NCI-H2171 treated with DMSO at 0.1 percent for 48 hours (cell line): ENCODE data around the gene MGAT5.
A peak's percentile ranks its signal among the peaks of the same experiment; 100 is the strongest.

Experiments
- DNase-seq: peaks from one replicate; lab custom pipeline; 2025; lab: John Stamatoyannopoulos, UW

Gene MGAT5

DNA sequence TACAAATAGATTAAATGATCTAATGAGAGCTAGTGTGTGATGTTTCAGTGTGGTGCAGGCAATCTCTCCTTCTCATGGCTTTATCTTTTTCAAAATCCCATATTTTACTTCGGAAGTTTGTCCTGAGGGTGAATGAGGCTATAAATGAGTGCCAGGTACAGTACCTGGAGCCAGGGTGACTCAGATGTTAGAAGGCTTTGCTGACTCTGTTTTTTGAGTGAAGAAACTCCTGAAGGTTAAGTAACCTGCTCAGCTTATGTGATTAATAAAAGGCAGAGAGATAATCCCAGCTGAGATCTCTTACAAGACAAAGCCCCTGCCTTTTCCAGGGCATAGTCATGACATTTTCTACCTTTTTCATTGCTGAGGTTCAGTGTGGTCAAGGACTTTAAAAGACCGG lies 52.6 kb downstream of the MGAT5 start:
- no peak for DNase-seq

DNA sequence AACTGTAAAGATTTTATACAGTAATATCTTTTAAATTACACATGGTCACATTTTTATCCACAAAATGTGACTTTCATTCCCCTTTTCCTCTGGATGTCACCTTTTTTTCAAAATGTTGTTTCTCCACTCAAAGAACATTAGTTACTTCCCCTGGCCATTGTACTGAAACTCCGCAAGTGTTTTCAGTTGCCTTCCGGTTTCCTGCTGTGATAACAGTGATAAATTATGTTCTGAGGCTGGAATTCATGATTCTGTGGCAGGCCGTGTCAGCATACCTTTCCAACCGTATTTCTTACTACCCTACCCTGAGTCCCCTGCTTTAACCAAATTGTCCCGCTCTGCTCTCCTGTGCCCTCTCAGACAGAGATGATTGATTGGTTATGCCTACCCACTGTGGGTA lies 53.5 kb downstream of the MGAT5 start:
- DNase-seq: no peak

DNA sequence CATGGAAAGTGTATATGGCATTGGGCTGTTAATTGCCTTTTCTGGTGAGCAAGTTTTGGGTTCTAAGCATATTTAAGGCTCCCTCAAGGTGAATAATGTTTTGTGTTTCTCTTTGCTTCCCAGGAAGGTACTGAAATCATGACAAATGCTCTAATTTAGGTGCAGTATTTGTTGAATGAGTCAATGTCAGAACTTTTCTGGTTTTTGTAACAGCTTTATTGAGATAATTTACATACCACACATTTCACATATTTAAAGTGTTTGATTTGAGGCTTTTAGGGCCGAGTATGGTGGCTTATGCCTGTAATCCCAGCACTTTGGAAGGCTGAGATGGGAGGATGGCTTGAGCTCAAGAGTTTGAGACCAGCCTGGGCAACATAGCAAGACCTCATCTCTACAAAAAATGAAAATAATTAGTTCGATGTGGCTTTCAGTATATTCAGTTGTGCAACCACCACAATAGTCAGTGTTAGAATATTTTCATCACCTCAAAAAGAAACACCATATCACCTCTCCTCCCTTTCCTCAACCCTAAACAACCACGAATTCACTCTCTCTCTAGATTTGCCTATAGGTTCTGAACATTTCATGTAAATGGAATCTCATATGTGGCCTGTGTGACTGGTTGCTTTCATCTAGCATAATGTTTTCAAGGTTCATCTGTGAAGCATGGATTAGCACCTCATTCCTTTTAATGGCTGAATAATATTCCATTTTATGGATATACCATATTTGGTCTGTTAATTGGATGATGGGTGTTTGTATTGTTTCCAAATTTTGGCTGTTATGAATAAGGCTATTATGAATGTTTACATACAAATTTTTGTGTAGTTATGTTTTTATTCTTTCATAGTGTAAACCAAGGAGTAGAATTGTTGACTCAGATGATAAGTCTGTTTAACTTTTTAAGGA lies 54.9 kb downstream of the MGAT5 start:
- DNase-seq: no peak

DNA sequence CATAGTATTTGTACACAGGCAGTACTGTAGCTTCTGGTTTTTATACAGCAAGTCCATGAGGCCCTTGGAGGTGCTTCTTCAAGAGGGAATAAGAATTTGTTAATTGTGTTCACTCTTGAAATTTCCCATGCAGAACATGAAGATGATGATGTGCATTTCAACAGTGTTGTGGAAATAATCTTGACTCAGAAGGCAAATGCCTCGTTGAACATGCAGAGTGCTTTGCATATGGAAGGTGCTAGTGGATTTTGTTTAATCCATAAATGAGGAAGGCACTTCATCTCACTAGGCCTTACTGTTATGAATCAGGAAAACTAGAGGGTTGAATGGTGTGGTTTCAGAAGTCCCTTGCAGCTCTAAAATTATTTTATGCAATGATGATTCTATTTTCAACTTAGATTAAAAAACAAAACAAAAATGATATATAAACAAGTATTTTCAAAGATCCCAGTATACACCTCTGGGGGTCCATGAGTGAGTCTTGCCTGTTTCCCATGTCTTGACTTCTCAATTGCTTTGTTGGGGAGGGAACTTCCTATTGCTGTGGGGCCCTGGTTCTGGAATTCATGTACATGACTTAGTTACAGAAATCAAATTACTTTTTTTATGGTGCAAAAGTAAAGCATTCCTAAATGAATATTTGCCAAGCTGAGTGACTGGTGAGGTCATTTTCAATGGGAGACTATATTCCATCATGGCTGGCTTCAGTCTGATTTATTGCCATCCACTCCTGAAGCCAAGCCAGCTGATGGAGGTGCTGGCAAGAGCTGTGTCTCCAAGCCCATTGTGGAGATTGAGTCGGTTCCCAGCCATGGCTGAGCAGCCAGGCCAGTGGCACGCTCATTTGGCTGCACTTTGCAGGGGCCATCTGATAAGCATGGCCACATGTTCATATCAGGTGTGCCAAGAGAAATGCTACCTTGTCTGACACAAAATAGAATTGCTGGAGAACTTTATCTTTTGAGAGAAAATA lies 56.5 kb downstream of the MGAT5 start:
- no peak for DNase-seq

DNA sequence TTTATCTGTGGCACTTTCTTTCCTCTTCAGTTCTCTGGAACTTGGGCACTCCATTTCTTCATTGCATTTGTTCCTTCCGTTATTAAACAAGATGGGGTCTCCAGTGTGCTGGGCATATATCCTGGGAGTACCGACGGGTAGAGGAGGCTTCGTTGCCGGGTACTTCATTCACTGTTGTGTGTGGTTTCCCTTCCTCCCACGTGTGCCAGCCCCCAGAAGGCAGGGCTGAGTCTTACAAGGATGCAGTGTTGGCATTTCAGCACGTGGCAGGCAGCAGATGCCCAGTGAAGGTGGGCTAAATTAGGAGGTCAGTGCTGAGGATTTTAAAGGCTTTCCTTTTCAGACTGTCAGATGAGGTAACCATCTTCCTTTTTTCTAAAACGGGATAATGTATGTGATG lies 58.6 kb downstream of the MGAT5 start:
- DNase-seq: no peak

DNA sequence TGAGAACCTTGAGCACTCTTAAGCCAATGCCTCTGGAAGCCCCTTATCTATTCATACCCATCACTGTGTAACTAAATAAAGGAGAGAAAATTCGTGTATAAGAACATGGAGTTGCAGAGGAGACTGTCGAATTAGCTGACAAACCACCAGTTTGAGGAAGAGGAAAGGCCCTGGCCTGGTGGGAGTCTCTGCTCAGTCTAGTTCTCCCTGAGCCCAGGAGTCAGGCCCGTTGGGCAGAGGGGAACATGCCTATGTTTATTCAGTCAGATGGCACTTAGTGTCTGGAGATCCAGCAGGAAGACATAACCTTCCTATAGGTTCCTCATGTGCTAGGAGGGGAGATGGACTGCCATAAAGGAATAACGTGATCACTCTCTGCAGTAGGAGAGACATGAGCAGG lies 60.3 kb downstream of the MGAT5 start:
- DNase-seq: no peak

DNA sequence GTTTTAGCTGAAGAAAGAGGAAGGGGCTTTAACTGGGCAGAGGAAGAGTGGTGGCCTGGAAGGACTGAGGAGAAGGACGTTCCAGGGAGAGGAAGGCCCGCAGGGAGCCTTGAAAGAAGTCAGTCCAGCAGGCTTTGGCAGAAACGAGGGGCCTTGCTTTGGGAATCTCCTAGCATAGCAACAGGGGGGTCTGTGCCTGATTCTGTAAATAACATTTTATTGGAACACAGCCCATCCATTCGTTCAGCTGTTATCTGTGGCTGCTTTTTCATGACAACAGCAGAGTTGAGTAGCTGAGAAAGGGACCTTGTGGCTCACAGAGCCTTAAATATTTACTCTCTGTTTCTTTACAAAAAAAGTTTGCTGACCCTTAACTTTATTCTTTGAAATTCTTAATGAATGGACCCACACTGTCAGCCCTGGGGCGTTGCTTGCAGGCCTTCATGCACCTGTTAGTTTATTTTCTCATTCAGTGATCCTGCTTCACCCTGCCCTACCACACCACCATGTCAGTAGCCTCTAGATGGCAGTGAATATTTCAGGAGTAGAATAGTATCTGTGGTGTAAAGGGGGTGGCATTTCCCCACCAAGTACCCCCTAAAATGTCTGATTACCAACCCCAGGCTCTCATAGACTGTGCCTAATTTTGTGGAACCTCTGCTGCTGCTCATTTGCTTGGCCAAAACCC lies 61.0 kb downstream of the MGAT5 start:
- DNase-seq: no peak

DNA sequence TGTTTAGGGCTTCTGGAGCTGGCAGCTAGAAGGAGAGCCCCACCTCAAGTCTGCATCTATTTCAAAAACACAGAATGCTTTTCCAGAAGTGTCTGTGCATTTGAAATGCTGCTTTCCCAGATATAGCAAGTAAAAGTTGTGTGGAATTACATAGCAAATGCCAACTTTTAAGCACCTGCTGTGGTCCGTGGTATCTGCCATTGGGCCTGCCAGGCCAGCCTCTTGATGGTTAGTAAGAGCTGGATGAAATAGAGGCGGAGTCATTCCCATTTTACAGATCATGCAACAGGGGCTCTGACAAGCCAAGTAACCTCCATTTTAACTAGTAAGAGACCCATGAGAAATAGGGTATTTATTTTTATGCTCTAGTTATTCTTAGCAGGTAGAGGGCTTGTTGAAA lies 61.6 kb downstream of the MGAT5 start:
- no peak for DNase-seq

DNA sequence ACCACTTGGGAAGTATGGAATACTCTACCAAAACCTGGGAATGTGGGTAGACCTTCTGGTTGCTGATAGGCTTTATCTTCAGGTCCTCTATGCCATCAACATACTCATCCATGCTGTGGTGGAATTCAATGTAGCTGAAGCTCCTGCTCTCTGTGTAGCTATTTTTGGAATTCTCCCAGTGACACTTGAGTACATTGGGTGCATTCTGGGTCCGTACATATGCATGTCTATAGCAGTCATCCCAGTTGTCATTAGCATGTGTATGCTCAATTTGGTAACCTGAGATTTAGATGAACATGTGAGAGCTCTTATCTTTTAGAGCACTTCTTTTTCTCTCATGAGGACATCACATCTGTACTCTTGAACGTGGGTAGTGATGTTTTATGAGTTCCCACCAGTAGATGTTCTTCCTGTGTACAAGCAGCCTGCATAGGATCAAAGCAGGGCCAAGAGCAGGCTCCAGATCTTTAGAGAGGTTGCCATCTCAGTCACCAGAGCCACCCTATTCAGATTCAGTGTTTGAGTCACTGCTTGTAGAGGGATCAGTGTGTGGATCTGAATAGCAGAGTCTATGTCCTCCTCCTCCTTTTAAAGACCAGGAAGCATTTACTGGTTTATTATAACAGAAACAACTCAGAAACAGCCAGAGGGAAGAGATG lies 65.9 kb downstream of the MGAT5 start:
- DNase-seq: peak; percentile 59

DNA sequence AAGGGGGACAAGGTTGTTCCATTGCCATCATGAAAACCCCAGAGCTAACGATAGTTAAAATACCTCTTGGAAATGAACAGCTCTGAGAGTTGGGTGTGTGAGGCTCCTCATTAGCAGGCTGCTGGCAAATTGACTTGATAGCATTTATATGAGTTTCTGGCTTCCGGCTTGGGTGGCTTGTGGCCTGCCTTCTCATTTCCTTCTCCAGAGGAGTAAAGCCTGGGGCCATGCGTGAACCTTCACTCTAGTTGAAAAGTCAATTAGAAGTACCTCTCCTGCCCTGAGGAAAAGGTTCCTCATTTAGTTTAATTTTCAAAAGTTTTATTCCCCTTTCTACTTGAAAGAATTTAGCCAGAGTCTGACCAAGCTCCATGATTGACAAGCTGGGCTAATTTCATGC lies 67.1 kb downstream of the MGAT5 start:
- DNase-seq: no peak

DNA sequence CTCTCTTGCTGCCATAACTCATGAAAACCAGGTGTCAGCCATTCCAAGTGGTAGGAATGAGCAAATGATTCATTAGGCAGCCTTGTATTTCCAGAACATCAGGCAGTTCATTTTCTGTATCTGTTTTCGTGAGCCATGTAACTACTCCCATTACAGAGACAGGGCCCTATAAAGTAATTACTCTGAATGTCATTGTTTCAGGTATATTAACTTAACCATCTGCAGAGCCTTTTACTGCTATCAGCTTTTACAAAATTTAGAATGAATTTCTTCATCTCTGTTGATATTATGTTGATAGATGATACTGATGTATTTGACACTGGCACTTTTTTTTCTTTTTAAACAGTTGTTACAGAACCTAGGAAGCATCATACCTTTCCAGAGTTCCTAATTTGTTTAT lies 69.9 kb downstream of the MGAT5 start:
- peak; percentile 30 for DNase-seq

DNA sequence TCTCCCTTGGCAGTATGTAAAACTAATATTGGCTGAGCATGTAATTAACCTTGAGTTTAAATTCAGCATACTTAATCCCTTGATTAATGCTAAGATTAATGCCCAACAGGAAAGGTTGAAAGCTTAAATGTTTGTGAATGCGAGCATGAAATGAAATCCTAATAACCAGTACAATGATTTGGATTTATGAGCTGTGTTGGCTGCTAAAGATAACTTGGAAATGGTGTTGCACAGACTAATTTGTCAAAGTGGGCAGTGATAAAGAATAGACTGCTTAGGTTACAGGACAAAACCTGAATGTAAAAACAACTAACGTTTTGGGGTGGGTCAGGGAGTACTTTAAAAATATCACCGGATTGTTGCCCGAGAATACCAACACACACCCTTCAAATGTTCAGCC lies 70.6 kb downstream of the MGAT5 start:
- DNase-seq: no peak

DNA sequence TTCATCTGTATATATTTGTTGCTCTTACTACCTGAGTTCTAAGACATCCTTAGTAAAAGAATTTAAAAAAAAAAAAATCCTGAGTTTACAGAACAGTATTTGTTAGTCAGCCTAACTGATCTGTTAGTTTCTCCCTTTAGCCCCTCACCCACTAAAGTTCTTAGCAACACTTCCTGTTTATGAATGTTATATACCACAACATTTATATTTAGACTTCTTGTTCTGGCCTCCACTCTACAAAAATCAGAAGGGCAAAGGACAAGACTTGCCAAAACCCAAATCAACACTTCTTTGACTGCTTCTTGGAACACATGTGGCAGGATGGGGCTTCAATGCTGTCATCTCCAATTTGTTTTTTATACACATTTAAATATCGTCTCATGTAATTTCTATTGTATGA lies 71.1 kb downstream of the MGAT5 start:
- no peak for DNase-seq

DNA sequence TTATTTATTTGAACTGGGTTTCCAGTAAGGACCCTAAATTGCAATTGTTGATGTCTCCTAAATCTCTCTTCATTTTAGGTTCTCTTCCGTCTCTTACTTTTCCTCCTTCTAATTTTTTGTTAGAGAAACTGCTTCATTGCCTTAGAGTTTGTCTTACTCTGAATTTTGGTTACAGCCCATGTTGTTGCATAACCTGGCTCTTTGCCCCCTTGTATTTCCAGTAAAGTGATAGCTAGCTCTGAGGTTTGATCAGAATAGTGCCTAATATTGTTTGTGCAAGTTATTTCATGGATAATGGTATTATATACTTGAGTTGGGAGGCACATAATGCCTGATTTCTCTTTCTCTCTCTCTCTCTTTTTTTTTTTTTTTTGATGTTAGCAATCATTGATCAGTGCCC lies 71.8 kb downstream of the MGAT5 start:
- no peak for DNase-seq

DNA sequence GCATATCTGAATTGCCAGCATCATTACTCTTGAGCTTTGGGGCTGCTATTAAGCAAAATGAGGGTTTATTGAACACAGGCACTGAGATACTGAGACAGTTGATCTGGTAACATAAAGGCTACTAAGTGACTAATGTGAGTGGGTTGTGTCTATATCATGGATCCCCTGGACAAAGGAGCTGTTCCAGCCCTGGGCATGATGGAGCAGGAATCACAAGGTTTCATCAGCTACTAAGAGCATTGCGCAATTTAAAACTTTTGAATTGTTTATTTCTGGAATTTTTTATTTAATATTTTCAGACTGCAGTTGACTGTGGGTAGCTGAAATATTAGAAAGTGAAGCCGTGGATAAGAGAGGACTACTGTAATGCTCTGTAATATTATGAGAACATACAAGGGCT lies 73.5 kb downstream of the MGAT5 start:
- DNase-seq: no peak

DNA sequence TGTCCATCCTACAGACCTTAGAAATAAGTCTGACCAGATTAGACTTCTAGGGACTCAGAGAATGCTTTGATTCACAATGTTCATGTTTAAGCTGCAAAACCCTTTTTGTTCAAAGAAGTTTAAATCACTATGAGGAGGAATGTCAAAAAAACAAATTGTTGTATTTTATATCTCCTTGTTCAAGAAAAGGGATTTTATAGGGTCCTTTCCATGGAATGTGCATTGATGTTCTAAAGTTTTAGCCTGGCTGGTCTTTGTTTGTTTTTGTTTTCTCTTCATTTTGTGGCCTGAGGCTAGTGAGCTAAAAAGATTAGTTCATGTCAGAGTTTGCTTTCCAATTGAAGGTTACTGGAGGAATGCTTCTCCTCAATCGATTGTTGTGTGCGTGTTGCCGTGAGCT lies 77.2 kb downstream of the MGAT5 start:
- DNase-seq: no peak

DNA sequence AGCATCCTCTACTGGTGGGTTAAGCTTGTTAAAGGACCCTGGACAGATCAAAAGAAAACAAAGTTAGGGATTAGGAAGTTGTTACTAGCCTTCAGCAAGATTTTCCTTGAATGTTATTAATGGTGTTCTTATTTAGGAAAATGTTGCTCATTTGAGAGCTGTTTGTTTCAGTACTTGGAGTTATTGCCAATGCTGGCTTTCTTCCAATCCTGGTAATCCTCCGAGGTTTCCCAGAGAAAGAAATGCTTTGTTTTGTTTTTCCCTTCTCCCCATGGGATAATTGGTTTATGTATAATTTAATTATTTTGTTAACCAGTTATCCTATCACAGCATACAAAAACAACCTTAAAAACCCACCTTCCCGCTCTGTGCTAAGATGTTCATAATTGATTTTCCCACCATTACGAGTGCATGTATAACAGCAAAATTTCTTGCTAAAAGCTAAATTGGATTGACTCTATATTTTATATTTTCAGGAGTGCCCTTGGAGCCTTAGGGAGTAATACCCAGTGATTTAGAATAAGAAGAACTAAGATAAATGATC lies 79.8 kb downstream of the MGAT5 start:
- peak; percentile 22 for DNase-seq

DNA sequence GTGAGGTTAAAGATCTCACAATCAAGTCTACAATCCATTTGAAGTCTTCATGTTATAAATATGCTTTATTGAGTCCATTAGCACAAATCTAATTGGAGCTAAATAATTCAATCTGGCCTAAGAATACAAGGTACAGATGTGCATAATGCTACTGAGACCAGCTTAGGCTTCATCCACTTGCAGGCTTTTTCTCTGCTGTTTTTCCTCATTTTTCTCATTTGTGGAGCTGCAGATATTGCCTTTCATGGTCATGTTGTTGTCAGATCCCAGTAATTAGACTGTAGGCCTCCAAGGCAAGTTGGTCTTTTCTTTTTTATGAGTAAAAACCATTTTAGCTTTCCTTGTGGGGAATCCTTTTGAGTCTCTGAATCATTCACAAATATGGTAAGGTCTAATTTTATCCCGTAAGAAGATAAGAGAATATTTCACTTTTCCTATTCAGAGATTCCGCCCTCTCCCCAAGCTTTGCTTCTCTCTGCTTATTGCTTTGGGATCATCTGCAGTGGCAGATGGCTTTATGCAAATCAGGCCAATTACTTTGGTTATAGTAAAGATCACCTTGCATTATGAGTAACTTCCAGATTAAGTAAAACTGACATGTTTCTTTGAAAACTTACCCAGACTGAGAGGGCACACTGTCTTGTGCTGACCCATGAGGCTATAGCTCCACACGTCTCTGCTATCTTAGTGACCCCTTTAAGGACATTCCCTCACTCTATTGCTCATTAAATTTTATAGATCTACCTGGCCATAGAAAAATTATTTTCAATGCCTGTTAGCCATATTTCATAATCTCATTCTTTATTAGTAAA lies 80.9 kb downstream of the MGAT5 start:
- no peak for DNase-seq

DNA sequence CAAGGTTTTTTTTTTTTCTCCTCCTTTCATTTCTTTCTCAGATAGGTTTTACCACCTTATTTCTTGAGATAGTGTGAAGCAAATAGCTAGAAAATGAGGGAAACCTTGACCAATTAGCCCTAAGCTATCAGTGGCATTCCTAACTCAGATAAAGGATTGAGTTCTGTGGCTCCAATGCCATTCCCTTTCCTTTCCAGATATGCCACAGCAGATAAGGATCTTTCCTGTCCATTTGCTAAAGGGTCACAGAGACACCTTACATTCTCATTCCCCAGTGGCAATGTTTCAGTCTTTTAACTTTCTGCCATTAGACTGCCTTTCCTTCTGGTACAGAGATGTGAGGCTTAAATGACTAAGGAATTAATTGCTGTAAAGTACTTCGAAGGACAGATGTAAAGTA lies 81.7 kb downstream of the MGAT5 start:
- DNase-seq: no peak

DNA sequence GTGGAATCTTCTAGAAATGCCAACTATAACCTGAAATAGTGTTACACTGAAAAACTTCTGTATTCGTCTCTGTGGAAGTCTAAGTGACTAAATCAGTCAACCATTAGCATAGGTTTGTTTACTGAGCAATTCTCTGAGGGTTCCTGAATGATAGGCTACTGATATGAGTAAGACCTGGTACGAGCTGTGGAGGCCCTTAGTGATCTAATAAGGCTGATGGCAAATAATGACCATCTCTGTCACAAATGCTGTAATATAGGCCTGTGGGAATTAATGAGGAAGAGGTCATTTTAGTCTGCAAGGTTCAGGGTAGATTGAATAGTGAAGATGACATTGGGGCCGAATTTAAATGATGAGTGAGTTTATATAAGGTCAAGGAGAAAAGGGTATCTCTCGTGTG lies 82.5 kb downstream of the MGAT5 start:
- DNase-seq: no peak

DNA sequence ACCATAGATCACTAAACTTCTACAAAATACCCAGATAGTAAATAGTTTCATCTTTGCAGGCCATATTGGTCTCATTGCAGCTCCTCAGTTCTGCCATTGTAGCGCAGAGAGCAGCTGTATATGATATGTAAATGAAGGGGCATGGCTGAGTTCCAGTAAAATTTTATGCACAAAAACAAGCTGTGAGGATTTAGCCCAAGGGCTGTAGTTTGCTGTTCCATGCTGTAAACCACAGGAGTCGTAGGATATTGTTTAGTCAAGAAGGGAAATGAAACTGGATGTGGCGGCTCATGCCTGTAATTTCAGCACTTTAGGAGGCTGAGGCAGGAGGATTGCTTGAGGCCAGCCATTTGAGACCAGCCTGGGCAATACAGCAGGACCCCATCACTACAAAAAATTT lies 83.0 kb downstream of the MGAT5 start:
- no peak for DNase-seq
